Cerebellar cortex (tissue), 1 donor: ENCODE data around the gene ADGRL2.
"Not testable (repeated sequence)": the region's sequence is repeated elsewhere in the genome, so short reads cannot be mapped to it uniquely, and the experiment has no call there.

Experiments used
- DNase-seq: peaks from one replicate; pipeline ENCODE4 v3.0.0-alpha.2; 2015; ENCODE audit warnings: low spot score

ADGRL2 gene

GRCh38 chr1:81847063-81847462 is 46.3 kb downstream of the ADGRL2 start:
- DNase-seq: no peak

- DNase-seq: no peak
Measured at GRCh38 chr1:81848880-81849682, 48.3 kb downstream of the ADGRL2 start.

GRCh38 chr1:81850031-81850430 is 49.3 kb downstream of the ADGRL2 start:
- DNase-seq: no peak

- no peak for DNase-seq
Measured at GRCh38 chr1:81850495-81850894, 49.8 kb downstream of the ADGRL2 start.

GRCh38 chr1:81851217-81851616 is 50.5 kb downstream of the ADGRL2 start:
- no peak for DNase-seq

- DNase-seq: no peak
Measured at GRCh38 chr1:81852961-81853360, 52.2 kb downstream of the ADGRL2 start.

- DNase-seq: no peak
Measured at GRCh38 chr1:81867235-81867634, 66.5 kb downstream of the ADGRL2 start.

- no peak for DNase-seq
Measured at GRCh38 chr1:81869307-81869706, 68.6 kb downstream of the ADGRL2 start.

GRCh38 chr1:81871091-81871490 is 70.4 kb downstream of the ADGRL2 start:
- DNase-seq: not testable (repeated sequence)

- no peak for DNase-seq
Measured at GRCh38 chr1:81873946-81874345, 73.2 kb downstream of the ADGRL2 start.

GRCh38 chr1:81874461-81874860 is 73.7 kb downstream of the ADGRL2 start:
- no peak for DNase-seq

GRCh38 chr1:81874940-81875339 is 74.2 kb downstream of the ADGRL2 start:
- no peak for DNase-seq

GRCh38 chr1:81876901-81877733 is 76.4 kb downstream of the ADGRL2 start:
- DNase-seq: no peak

GRCh38 chr1:81877940-81878339 is 77.2 kb downstream of the ADGRL2 start:
- no peak for DNase-seq

- DNase-seq: peak; percentile 5
Measured at GRCh38 chr1:81878538-81878937, 77.8 kb downstream of the ADGRL2 start.

GRCh38 chr1:81880781-81881180 is 80.0 kb downstream of the ADGRL2 start:
- DNase-seq: no peak

GRCh38 chr1:81885291-81885690 is 84.6 kb downstream of the ADGRL2 start:
- no peak for DNase-seq

- DNase-seq: not testable (repeated sequence)
Measured at GRCh38 chr1:81886292-81886691, 85.6 kb downstream of the ADGRL2 start.

GRCh38 chr1:81887421-81888144 is 86.8 kb downstream of the ADGRL2 start:
- DNase-seq: no peak

- DNase-seq: no peak
Measured at GRCh38 chr1:81889166-81889565, 88.4 kb downstream of the ADGRL2 start.

- no peak for DNase-seq
Measured at GRCh38 chr1:81894867-81895266, 94.1 kb downstream of the ADGRL2 start.

- no peak for DNase-seq
Measured at GRCh38 chr1:81899214-81899821, 98.6 kb downstream of the ADGRL2 start.
